Activated naive CD4-positive, alpha-beta T cell treated with anti-CD3 and anti-CD28 coated beads, Interleukin-2, amount 50 U/mL, for 16 hours (primary cell): ENCODE results near the gene DNAH17.

Experiments used
- DNase-seq: peaks from one replicate; pipeline ENCODE4 v3.0.0-alpha.2; 2020

Gene DNAH17

GRCh38 chr17:78401891-78402290, 175.3 kb downstream of the DNAH17 start:
- no peak for DNase-seq

GRCh38 chr17:78401246-78401645, 175.9 kb downstream of the DNAH17 start:
- no peak for DNase-seq

- no peak for DNase-seq
These were observed 176.5 kb downstream of the DNAH17 start for GRCh38 chr17:78400581-78401240.

- no peak for DNase-seq
These were observed 177.5 kb downstream of the DNAH17 start for GRCh38 chr17:78399693-78400144.

- DNase-seq, result no peak
These were observed 178.0 kb downstream of the DNAH17 start for GRCh38 chr17:78399028-78399692.

- DNase-seq, result no peak
These were observed 178.8 kb downstream of the DNAH17 start for GRCh38 chr17:78398390-78398789.

GRCh38 chr17:78397681-78398101, 179.5 kb downstream of the DNAH17 start:
- DNase-seq, result no peak

GRCh38 chr17:78396441-78397337, 180.5 kb downstream of the DNAH17 start:
- DNase-seq, result no peak

GRCh38 chr17:78395155-78395554, 182.0 kb downstream of the DNAH17 start:
- no peak for DNase-seq

GRCh38 chr17:78394209-78394608, 183.0 kb downstream of the DNAH17 start:
- no peak for DNase-seq

- DNase-seq, result no peak
These were observed 183.6 kb downstream of the DNAH17 start for GRCh38 chr17:78393575-78393974.

- DNase-seq, result no peak
These were observed 184.9 kb downstream of the DNAH17 start for GRCh38 chr17:78392295-78392694.

GRCh38 chr17:78391843-78392242, 185.4 kb downstream of the DNAH17 start:
- no peak for DNase-seq

GRCh38 chr17:78391051-78391431, 186.2 kb downstream of the DNAH17 start:
- DNase-seq, result no peak

- no peak for DNase-seq
These were observed 186.8 kb downstream of the DNAH17 start for GRCh38 chr17:78390241-78391050.

GRCh38 chr17:78387977-78388941, 188.9 kb downstream of the DNAH17 start:
- no peak for DNase-seq

- no peak for DNase-seq
These were observed 192.6 kb downstream of the DNAH17 start for GRCh38 chr17:78384479-78385175.

- peak; percentile 64 for DNase-seq
These were observed 193.3 kb downstream of the DNAH17 start for GRCh38 chr17:78383725-78384471.

GRCh38 chr17:78381601-78382232, 195.5 kb downstream of the DNAH17 start:
- DNase-seq, result peak; percentile 46

- DNase-seq, result no peak
These were observed 196.8 kb downstream of the DNAH17 start for GRCh38 chr17:78380370-78380769.
